NCI-H2196 (cell line): Measurements from ENCODE around the gene UQCRQ.

ENCODE experiments used
- DNase-seq: peaks from one replicate; lab custom pipeline; 2025; ENCODE audit not compliant: unreplicated experiment; lab: John Stamatoyannopoulos, UW

UQCRQ gene

DNA sequence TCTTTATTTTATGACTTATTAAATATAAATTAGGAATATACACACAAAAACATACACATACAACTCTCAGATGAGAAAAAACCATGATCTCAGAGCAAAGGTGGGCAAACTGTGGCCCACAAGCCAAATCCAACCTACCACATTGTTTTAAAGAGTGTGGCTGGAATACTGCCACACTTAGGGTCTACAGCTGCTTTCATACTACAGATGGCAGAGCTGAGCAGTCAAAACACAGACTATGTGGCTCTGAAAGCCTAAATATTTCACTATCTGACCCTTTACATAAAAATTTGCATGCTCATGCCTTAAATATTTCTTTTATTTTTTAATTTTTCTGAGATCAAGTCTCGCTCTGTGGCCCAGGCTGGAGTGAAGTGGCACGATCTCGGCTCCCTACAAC is 35.3 kb downstream of the UQCRQ start:
- no peak for DNase-seq

DNA sequence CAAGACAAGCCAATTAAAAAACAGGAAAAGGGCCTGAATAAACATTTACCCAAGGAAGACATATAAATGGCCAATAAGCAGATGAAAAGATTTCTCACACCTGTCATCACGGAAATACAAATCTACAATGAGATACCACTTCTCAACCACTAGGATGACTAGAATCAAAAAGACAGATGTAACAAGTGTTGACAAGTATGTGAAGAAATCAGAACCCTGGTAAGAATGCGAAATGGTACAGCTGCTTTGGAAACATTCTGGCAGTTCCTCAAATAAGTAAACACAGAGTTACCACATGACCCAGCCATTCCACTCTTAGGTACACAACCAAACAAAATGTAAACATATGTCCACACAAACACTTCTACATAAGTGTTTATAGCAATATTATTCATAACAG is 39.5 kb downstream of the UQCRQ start:
- DNase-seq: peak; percentile 46

DNA sequence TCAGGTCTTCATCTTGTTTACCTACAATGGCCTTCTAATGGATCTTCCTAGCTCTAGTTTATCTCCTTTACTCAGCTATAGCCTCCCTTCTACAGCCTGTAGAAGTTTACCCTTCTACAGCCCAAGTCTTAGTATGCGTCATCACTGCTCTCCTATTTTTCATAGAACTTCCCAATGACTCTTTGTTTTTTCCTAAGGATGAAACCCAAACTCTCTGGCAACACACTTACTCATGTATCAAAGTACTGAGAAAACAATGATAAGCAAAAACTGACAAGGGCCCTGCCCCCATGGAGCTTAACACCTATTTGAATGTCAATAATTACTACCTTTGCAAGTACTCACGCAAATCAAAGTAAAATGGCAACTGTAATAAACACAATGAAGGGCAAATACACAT is 40.7 kb downstream of the UQCRQ start:
- DNase-seq: no peak

DNA sequence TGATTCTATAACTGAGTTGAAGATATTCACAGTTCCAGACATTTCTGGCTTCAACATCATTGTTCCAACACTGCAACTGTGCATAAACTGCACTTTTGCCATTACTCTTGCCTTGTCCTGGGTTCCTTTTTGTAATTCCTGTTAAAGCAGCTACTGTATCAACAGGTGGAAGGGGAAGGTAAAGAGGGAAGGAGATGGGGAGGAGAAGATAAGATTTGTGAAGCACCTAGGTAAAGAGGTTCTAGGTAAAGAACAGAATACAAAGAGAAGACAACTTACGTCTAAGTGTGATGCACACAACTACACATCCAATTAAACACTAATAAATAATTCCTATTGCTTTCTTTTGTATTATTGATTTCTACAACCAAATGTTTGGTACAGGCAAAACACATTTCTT is 43.3 kb downstream of the UQCRQ start:
- DNase-seq: no peak

DNA sequence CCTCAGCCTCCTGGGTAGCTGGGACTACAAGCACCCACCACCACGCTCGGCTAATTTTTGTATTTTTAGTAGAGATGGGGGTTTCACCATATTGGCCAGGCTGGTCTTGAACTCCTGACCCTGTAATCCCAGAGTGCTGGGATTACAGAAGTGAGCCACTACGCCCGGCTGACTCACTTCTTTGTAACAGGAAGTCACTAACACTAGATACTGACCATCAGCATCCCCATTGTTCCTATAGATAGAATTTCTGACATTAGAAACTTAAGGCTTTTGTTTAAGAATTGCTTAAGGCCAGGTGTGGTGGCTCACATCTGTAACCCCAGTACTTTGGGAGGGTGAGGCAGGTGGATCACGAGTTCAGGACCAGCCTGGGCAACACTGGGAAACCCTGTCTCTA is 49.2 kb downstream of the UQCRQ start:
- no peak for DNase-seq

DNA sequence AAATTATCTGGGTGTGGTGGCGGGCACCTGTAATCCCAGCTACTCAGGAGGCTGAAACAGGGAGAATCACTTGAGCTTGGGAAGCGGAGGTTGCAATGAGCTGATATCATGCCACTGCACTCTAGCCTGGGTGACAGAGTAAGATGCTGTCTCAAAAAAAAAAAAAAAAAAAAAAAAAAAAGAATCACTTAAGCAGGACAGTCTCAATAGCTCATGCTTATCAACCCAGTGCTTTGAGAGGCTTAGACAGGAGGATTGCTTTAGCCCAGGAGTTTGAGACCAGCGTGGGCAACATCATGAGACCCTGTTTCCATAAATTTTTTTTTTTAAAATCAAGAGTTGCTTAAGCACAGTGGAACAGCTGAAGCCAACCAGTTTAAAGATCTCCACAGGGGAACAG is 49.6 kb downstream of the UQCRQ start:
- no peak for DNase-seq
